Trophoblast cell (in vitro differentiated cells and primary cell): ENCODE data around the gene RADIL.

ENCODE experiments used
- DNase-seq, 2 donors: peaks; one replicate each; pipeline ENCODE4 v3.0.0-alpha.2; 2016
- H2AFZ ChIP-seq: 2 replicates; pipeline ENCODE4 v1.6.1; 2013; ENCODE audit warnings: low read length, moderate library complexity, mild to moderate bottlenecking; ENCODE audit not compliant: insufficient read depth, poor library complexity
- H2AK5ac ChIP-seq: 2 replicates; pipeline ENCODE4 v1.6.1; 2013; ENCODE audit warnings: mild to moderate bottlenecking, low read length
- H2BK120ac ChIP-seq: 2 replicates; pipeline ENCODE4 v1.6.1; 2013; ENCODE audit warnings: low read length, mild to moderate bottlenecking, moderate library complexity; ENCODE audit not compliant: insufficient read depth, poor library complexity
- H2BK12ac ChIP-seq: 2 replicates; pipeline ENCODE4 v1.6.1; 2013; ENCODE audit warnings: mild to moderate bottlenecking, low read length, moderate library complexity
- H2BK5ac ChIP-seq: 2 replicates; pipeline ENCODE4 v1.6.1; 2013; ENCODE audit warnings: low read length, low read depth, moderate library complexity, mild to moderate bottlenecking; ENCODE audit not compliant: poor library complexity
- H3K14ac ChIP-seq: 2 replicates; pipeline ENCODE4 v1.6.1; 2013; ENCODE audit warnings: mild to moderate bottlenecking, low read length
- H3K18ac ChIP-seq: 2 replicates; pipeline ENCODE4 v1.6.1; 2013; ENCODE audit warnings: mild to moderate bottlenecking, low read length
- H3K23ac ChIP-seq: 2 replicates; pipeline ENCODE4 v1.6.1; 2013; ENCODE audit warnings: low read length
- H3K27ac ChIP-seq: 2 replicates; pipeline ENCODE4 v1.5.1; 2013; ENCODE audit warnings: low read depth, mild to moderate bottlenecking, inconsistent platforms, low read length, moderate library complexity
- H3K27me3 ChIP-seq: 2 replicates; pipeline ENCODE4 v1.6.1; 2013; ENCODE audit warnings: inconsistent platforms, mild to moderate bottlenecking, low read length, moderate library complexity; ENCODE audit not compliant: insufficient read depth
- H3K36me3 ChIP-seq, 2 experiments: 1 replicate in 1 of 2; 2 replicates in 1 of 2; pipeline ENCODE4 v1.6.1; 2013; ENCODE audit warnings: low read length in 2 of 2, mild to moderate bottlenecking in 2 of 2, moderate library complexity in 1 of 2; ENCODE audit not compliant: insufficient read depth in 2 of 2, control insufficient read depth in 1 of 2
- H3K4ac ChIP-seq: 2 replicates; pipeline ENCODE4 v1.6.1; 2013; ENCODE audit warnings: low read depth, mild to moderate bottlenecking, low read length, moderate library complexity
- H3K4me1 ChIP-seq, 2 experiments: 1 replicate in 1 of 2; 2 replicates in 1 of 2; pipeline ENCODE4 v1.6.1; 2013; ENCODE audit warnings: low read length in 2 of 2, mild to moderate bottlenecking in 2 of 2, moderate library complexity in 1 of 2; ENCODE audit not compliant: insufficient read depth in 2 of 2, control insufficient read depth in 1 of 2
- H3K4me2 ChIP-seq: 2 replicates; pipeline ENCODE4 v1.6.1; 2013; ENCODE audit warnings: inconsistent platforms, mild to moderate bottlenecking, low read length, moderate library complexity
- H3K4me3 ChIP-seq: 2 replicates; pipeline ENCODE4 v1.5.1; 2013; ENCODE audit warnings: mild to moderate bottlenecking, low read depth, low read length, inconsistent platforms
- H3K79me1 ChIP-seq: one replicate; pipeline ENCODE4 v1.6.1; 2013; ENCODE audit warnings: low read length
- H3K79me2 ChIP-seq: 2 replicates; pipeline ENCODE4 v1.6.1; 2013; ENCODE audit warnings: low read length, mild to moderate bottlenecking; ENCODE audit not compliant: control insufficient read depth, insufficient read depth, poor library complexity
- H3K9ac ChIP-seq: 2 replicates; pipeline ENCODE4 v1.6.1; 2013; ENCODE audit warnings: mild to moderate bottlenecking, low read length
- H3K9me3 ChIP-seq: 2 replicates; pipeline ENCODE4 v1.6.1; 2013; ENCODE audit warnings: low read depth, mild to moderate bottlenecking, control low read depth, inconsistent platforms, low read length; ENCODE audit not compliant: insufficient read depth
- H4K12ac ChIP-seq: 2 replicates; pipeline ENCODE4 v1.6.1; 2013; ENCODE audit warnings: low read depth, mild to moderate bottlenecking, low read length, moderate library complexity
- H4K8ac ChIP-seq: 2 replicates; pipeline ENCODE4 v1.6.1; 2013; ENCODE audit warnings: low read depth, mild to moderate bottlenecking, low read length, moderate library complexity
- H4K91ac ChIP-seq: one replicate; pipeline ENCODE4 v1.6.1; 2013; ENCODE audit warnings: low read depth, mild to moderate bottlenecking, low read length, moderate library complexity
- WGBS: extraction: QIAGEN DNeasy Blood & Tissue Kit; methylation state at CpG from one replicate; pipeline ENCODE4 v1.1.7; 2013; ENCODE audit warnings: missing lambda C conversion rate; ENCODE audit not compliant: insufficient read length, insufficient coverage; ENCODE audit errors: extremely low coverage; 5-methylcytosine and 5-hydroxymethylcytosine counted together

RADIL gene

GRCh38 chr7:4772306-4772705 is 111.2 kb downstream of the RADIL start:
- H3K18ac ChIP-seq, result no peak overlapping the region
- no peak overlapping the region for H2BK5ac ChIP-seq
- peaks cover 4 to 9% of the 10 kb centered on the region in 2 experiments for H3K4me1 ChIP-seq
- H3K4ac ChIP-seq, result no peak overlapping the region
- peaks cover 2 to 4% of the 10 kb centered on the region in 2 experiments for H3K36me3 ChIP-seq
- H3K27me3 ChIP-seq, result no peaks in the 10 kb centered on the region
- H3K79me2 ChIP-seq, result peaks cover 7% of the 10 kb centered on the region
- DNase-seq, result no peak
- no peak overlapping the region for H4K91ac ChIP-seq
- H3K4me3 ChIP-seq, result no peak overlapping the region
- H2AFZ ChIP-seq, result no peak overlapping the region
- H3K4me2 ChIP-seq, result no peak overlapping the region
- H4K8ac ChIP-seq, result no peak overlapping the region
- no CpG with 5 or more reads among the region's 6 CpGs for WGBS
- H3K9me3 ChIP-seq, result no peaks in the 10 kb centered on the region
- H2BK12ac ChIP-seq, result no peak overlapping the region
- no peak overlapping the region for H4K12ac ChIP-seq
- H2AK5ac ChIP-seq, result no peak overlapping the region
- H2BK120ac ChIP-seq, result no peak overlapping the region
- H3K79me1 ChIP-seq, result peaks cover 9% of the 10 kb centered on the region
- no peak overlapping the region for H3K9ac ChIP-seq
- no peak overlapping the region for H3K14ac ChIP-seq
- H3K23ac ChIP-seq, result no peak overlapping the region
- H3K27ac ChIP-seq, result no peak overlapping the region

- no peak overlapping the region for H3K4ac ChIP-seq
- no peak overlapping the region for H3K4me2 ChIP-seq
- H3K79me2 ChIP-seq, result peaks cover 7% of the 10 kb centered on the region
- no peaks in the 10 kb centered on the region for H3K27me3 ChIP-seq
- no peak overlapping the region for H3K4me3 ChIP-seq
- H3K18ac ChIP-seq, result no peak overlapping the region
- no peak overlapping the region for H2AK5ac ChIP-seq
- no peak overlapping the region for H2AFZ ChIP-seq
- H2BK12ac ChIP-seq, result no peak overlapping the region
- no peak overlapping the region for H2BK5ac ChIP-seq
- H3K23ac ChIP-seq, result no peak overlapping the region
- WGBS, result no CpG with 5 or more reads among the region's 9 CpGs
- H3K36me3 ChIP-seq, result peaks cover 4% of the 10 kb centered on the region in 2 experiments
- H3K9me3 ChIP-seq, result no peaks in the 10 kb centered on the region
- DNase-seq, result no peak
- no peak overlapping the region for H2BK120ac ChIP-seq
- H3K27ac ChIP-seq, result no peak overlapping the region
- H3K9ac ChIP-seq, result no peak overlapping the region
- H3K79me1 ChIP-seq, result peaks cover 9% of the 10 kb centered on the region
- peaks cover 4 to 9% of the 10 kb centered on the region in 2 experiments for H3K4me1 ChIP-seq
- no peak overlapping the region for H4K12ac ChIP-seq
- H4K91ac ChIP-seq, result no peak overlapping the region
- no peak overlapping the region for H3K14ac ChIP-seq
- no peak overlapping the region for H4K8ac ChIP-seq
Observed at GRCh38 chr7:4771737-4772136, 111.8 kb downstream of the RADIL start.

GRCh38 chr7:4770886-4771285 is 112.6 kb downstream of the RADIL start:
- no CpG with 5 or more reads among the region's 9 CpGs for WGBS
- Histone ChIP-seq H3K23ac (no peak overlapping the region), H3K27me3 (no peaks in the 10 kb centered on the region)

GRCh38 chr7:4769761-4770160 is 113.8 kb downstream of the RADIL start:
- H3K9ac ChIP-seq, result no peak overlapping the region
- no peak overlapping the region for H3K4me2 ChIP-seq
- no peaks in the 10 kb centered on the region for H3K79me2 ChIP-seq
- no peak overlapping the region for H2AFZ ChIP-seq
- H3K27me3 ChIP-seq, result no peaks in the 10 kb centered on the region
- no peak overlapping the region for H4K91ac ChIP-seq
- H3K27ac ChIP-seq, result no peak overlapping the region
- no peak overlapping the region for H4K12ac ChIP-seq
- H2AK5ac ChIP-seq, result no peak overlapping the region
- H2BK12ac ChIP-seq, result no peak overlapping the region
- no peaks in the 10 kb centered on the region for H3K9me3 ChIP-seq
- DNase-seq, result no peak
- no CpG with 5 or more reads among the region's 7 CpGs for WGBS
- H3K14ac ChIP-seq, result no peak overlapping the region
- H3K79me1 ChIP-seq, result no peaks in the 10 kb centered on the region
- no peak overlapping the region for H3K4ac ChIP-seq
- no peak overlapping the region for H3K4me3 ChIP-seq
- H4K8ac ChIP-seq, result no peak overlapping the region
- H2BK5ac ChIP-seq, result no peak overlapping the region
- no peak overlapping the region for H3K23ac ChIP-seq
- peaks cover 2 to 4% of the 10 kb centered on the region in 2 experiments for H3K4me1 ChIP-seq
- H2BK120ac ChIP-seq, result no peak overlapping the region
- peaks cover 9 to 14% of the 10 kb centered on the region in 2 experiments for H3K36me3 ChIP-seq
- H3K18ac ChIP-seq, result no peak overlapping the region

More at GRCh38 chr7:4770886-4771285, 112.6 kb downstream of the RADIL start:
- no peak overlapping the region for H2AK5ac ChIP-seq
- H2AFZ ChIP-seq, result no peak overlapping the region
- H4K91ac ChIP-seq, result no peak overlapping the region
- no peak overlapping the region for H3K4ac ChIP-seq
- no peak overlapping the region for H3K9ac ChIP-seq
- no peak overlapping the region for H2BK5ac ChIP-seq
- H3K79me2 ChIP-seq, result peaks cover 3% of the 10 kb centered on the region
- no peak overlapping the region for H2BK12ac ChIP-seq
- H3K36me3 ChIP-seq, result peaks cover 4 to 7% of the 10 kb centered on the region in 2 experiments
- H2BK120ac ChIP-seq, result no peak overlapping the region
- peaks cover 4% of the 10 kb centered on the region in 2 experiments for H3K4me1 ChIP-seq
- DNase-seq, result no peak
- H3K14ac ChIP-seq, result no peak overlapping the region
- H3K9me3 ChIP-seq, result no peaks in the 10 kb centered on the region
- H3K79me1 ChIP-seq, result peaks cover 7% of the 10 kb centered on the region
- H4K12ac ChIP-seq, result no peak overlapping the region
- no peak overlapping the region for H4K8ac ChIP-seq
- no peak overlapping the region for H3K18ac ChIP-seq
- H3K4me2 ChIP-seq, result no peak overlapping the region
- no peak overlapping the region for H3K27ac ChIP-seq
- no peak overlapping the region for H3K4me3 ChIP-seq
